WERI-Rb-1 (cell line): Measurements from ENCODE around the gene IGSF9B.

Source experiments
- DNase-seq: peaks from one replicate; pipeline ENCODE4 v3.0.0-alpha.2; 2020
- H3K27ac ChIP-seq: fragments of 250-450 bp; sonication (Bioruptor Pico); 2 replicates; pipeline ENCODE4 v1.5.1; 2020; ENCODE audit warnings: mild to moderate bottlenecking, moderate library complexity
- H3K27me3 ChIP-seq: fragments of 250-450 bp; sonication (Bioruptor Pico); 2 replicates; pipeline ENCODE4 v1.5.1; 2021; ENCODE audit warnings: mild to moderate bottlenecking, low read depth, moderate library complexity; ENCODE audit not compliant: insufficient read depth, severe bottlenecking
- H3K36me3 ChIP-seq: fragments of 250-450 bp; sonication (Bioruptor Pico); 2 replicates; pipeline ENCODE4 v1.5.1; 2020; ENCODE audit warnings: mild to moderate bottlenecking, moderate library complexity
- H3K4me3 ChIP-seq: 2 replicates; pipeline ENCODE4 v1.5.1; 2011; ENCODE audit warnings: low read depth, mild to moderate bottlenecking, control low read depth, low read length
- H3K9me3 ChIP-seq: fragments of 250-450 bp; sonication (Bioruptor Pico); 2 replicates; pipeline ENCODE4 v1.5.1; 2021; ENCODE audit warnings: mild to moderate bottlenecking, moderate library complexity; ENCODE audit not compliant: severe bottlenecking
- CTCF ChIP-seq: IDR thresholded peaks from 2 replicates; pipeline ENCODE4 v1.5.1; 2011; ENCODE audit warnings: low read depth, mild to moderate bottlenecking, control low read depth, inconsistent platforms, low read length

The IGSF9B gene

GRCh38 chr11:133955081-133955891 lies 1.5 kb downstream of the IGSF9B start:
- Histone ChIP-seq H3K27me3 (no peaks in the 10 kb centered on the region), H3K27ac (no peak overlapping the region), H3K9me3 (no peaks in the 10 kb centered on the region), H3K36me3 (no peaks in the 10 kb centered on the region; the same call in none of the 2 replicates), H3K4me3 (peak overlapping the region; percentile 55)
- TF ChIP-seq CTCF, result no peak
- no peak for DNase-seq

DNA sequence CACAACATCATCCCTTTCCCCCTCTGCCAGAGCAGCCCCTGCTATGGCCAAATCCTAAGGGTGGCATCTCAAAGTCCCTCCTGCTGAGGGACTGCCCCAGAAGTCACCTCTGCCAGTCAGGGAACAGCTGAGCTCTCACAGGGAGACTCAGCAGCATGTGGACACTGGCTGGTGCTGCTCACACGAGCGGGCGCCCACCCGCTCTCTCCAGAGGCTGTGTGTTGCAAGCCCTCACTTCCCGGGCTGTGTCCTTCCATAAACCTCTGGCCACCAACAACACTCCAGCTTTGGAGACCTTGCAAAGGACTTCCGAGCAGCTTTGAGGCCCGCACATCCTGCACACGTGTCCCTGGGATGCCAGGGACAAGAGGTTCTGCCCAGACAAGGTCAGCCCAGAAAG lies 2.8 kb downstream of the IGSF9B start:
- DNase-seq, result no peak
- Histone ChIP-seq H3K9me3 (no peaks in the 10 kb centered on the region), H3K4me3 (no peak overlapping the region), H3K27ac (no peak overlapping the region), H3K27me3 (no peaks in the 10 kb centered on the region), H3K36me3 (no peaks in the 10 kb centered on the region; the same call in none of the 2 replicates)
- TF ChIP-seq CTCF, result no peak

GRCh38 chr11:133953547-133953946 lies 3.2 kb downstream of the IGSF9B start:
- DNase-seq, result no peak
- Histone ChIP-seq H3K27ac (no peak overlapping the region; the same call in 1 of the 2 replicates), H3K4me3 (no peak overlapping the region), H3K9me3 (no peaks in the 10 kb centered on the region), H3K27me3 (no peaks in the 10 kb centered on the region), H3K36me3 (no peaks in the 10 kb centered on the region; the same call in none of the 2 replicates)
- TF ChIP-seq CTCF, result no peak

GRCh38 chr11:133952199-133953190 lies 4.3 kb downstream of the IGSF9B start:
- H3K27me3 ChIP-seq, result no peaks in the 10 kb centered on the region
- H3K27ac ChIP-seq, result peak overlapping the region; percentile 73
- no peak overlapping the region for H3K4me3 ChIP-seq
- no peak for DNase-seq
- H3K36me3 ChIP-seq, result no peaks in the 10 kb centered on the region; the same call in none of the 2 replicates
- H3K9me3 ChIP-seq, result no peaks in the 10 kb centered on the region
- no peak for TF ChIP-seq CTCF

DNA sequence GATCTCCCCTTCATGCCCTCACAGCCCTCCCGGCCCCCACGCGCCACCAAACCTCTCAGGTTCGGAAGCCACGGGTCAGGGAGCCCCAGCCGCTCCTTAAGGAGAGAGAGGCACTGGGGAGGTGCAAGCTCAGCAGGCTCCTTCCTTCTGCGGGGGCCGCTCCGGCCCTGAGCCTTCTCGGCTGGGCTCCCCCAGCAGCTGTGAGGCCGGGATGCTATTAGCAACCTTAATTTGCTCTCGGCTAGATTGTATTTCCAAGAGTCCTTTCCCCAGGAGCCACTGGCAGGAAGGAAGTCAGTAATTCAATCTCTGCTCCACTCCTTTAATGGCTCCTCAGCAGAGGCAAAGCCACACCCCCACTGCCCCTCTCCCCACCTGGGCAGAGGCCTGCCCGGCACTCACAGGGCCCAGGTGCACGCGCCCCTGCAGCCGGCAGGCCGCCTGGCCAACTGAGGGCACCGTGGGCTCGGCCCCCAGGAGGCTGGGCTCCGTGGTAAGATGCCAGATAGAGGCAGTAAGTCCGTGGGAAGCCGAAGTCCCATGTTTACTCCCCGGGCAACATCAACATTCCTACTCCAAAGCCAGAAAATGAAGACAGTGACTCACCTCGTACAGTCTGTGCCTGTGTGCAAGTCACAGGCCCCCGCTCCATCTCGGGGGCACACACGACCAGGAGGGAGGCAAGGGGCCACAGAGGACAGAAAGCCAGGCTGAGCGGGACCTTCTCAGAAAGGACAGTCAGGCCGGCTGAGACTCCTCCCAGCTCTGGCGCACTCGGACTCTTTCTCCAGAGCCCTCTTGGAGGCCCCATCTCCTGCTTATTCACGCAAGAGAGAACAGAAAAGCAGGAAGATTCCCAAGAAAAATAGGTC lies 5.2 kb downstream of the IGSF9B start:
- peak overlapping the region; percentile 33 for H3K4me3 ChIP-seq
- peak overlapping the region; percentile 73 for H3K27ac ChIP-seq

More for the DNA sequence above, 5.2 kb downstream of the IGSF9B start:
- Histone ChIP-seq H3K27me3 (no peaks in the 10 kb centered on the region), H3K9me3 (no peaks in the 10 kb centered on the region), H3K36me3 (no peaks in the 10 kb centered on the region; the same call in none of the 2 replicates)
- peak; percentile 44 for DNase-seq
- TF ChIP-seq CTCF, result no peak
